HEK293 (cell line): ENCODE measurements around the gene PRKD3.

ENCODE experiments used
- CTCF ChIA-PET: fragments of 350-600 bp; formaldehyde crosslinking; extraction: SDS; loops from one replicate; lab custom pipeline; 2021; ENCODE audit warnings: antibody characterized with exemption; lab: Yijun Ruan, JAX
- POLR2A ChIA-PET: fragments of 300-600 bp; formaldehyde crosslinking; extraction: SDS; loops from one replicate; lab custom pipeline; 2020; ENCODE audit warnings: antibody characterized with exemption, inconsistent platforms; lab: Yijun Ruan, JAX
- H3K27ac ChIP-seq: fragments of 200-500 bp; sonication (Bioruptor generic); 2 replicates; pipeline ENCODE4 v1.5.1; 2014; ENCODE audit warnings: low read depth, low read length, control low read depth, inconsistent platforms; ENCODE audit errors: extremely low read depth
- H3K36me3 ChIP-seq, 2 experiments: fragments of 200-500 bp in 1 of 2; sonication (Bioruptor generic) in 1 of 2; 1 replicate in 1 of 2; 2 replicates in 1 of 2; pipeline ENCODE4 v1.5.1; 2014 to 2017; ENCODE audit warnings: inconsistent platforms in 2 of 2, low read length in 2 of 2; ENCODE audit not compliant: control insufficient read depth in 2 of 2, insufficient read depth in 1 of 2
- H3K4me1 ChIP-seq: fragments of 200-500 bp; sonication (Bioruptor generic); 2 replicates; pipeline ENCODE4 v1.5.1; 2014; ENCODE audit warnings: mild to moderate bottlenecking, low read length, inconsistent platforms; ENCODE audit not compliant: control insufficient read depth, insufficient read depth
- H3K4me3 ChIP-seq: 2 replicates; pipeline ENCODE4 v1.5.1; 2011; ENCODE audit warnings: low read depth, mild to moderate bottlenecking, control low read depth, low read length, moderate library complexity
- H3K9me3 ChIP-seq: fragments of 200-500 bp; sonication (Bioruptor generic); 2 replicates; pipeline ENCODE4 v1.5.1; 2014; ENCODE audit warnings: low read depth, low read length, inconsistent platforms; ENCODE audit not compliant: control insufficient read depth, insufficient read depth
- CTCF ChIP-seq: fragments of 450-650 bp; formaldehyde crosslinking; IDR thresholded peaks from 2 replicates; pipeline ENCODE4 v1.5.1; 2016; ENCODE audit warnings: missing biosample characterization, missing genetic modification characterization
- HOXA7 ChIP-seq: sonication (generic); formaldehyde crosslinking; IDR thresholded peaks from 2 replicates; pipeline ENCODE4 v1.8.1; 2022; ENCODE audit warnings: missing genetic modification reagents, borderline replicate concordance
- INSM2 ChIP-seq: fragments of 450-650 bp; formaldehyde crosslinking; IDR thresholded peaks from 2 replicates; pipeline ENCODE4 v1.5.1; 2016; ENCODE audit warnings: missing biosample characterization, missing genetic modification characterization
- MYNN ChIP-seq: fragments of 450-650 bp; formaldehyde crosslinking; IDR thresholded peaks from 2 replicates; pipeline ENCODE4 v1.5.1; 2016; ENCODE audit warnings: missing biosample characterization, missing genetic modification characterization, borderline replicate concordance
- OVOL3 ChIP-seq: fragments of 450-650 bp; formaldehyde crosslinking; IDR thresholded peaks from 2 replicates; pipeline ENCODE4 v1.5.1; 2016; ENCODE audit warnings: missing biosample characterization, missing genetic modification characterization
- RBAK ChIP-seq: fragments of 450-650 bp; formaldehyde crosslinking; IDR thresholded peaks from 2 replicates; pipeline ENCODE4 v1.5.1; 2016; ENCODE audit warnings: missing biosample characterization, missing genetic modification characterization
- REST ChIP-seq: fragments of 450-650 bp; formaldehyde crosslinking; IDR thresholded peaks from 2 replicates; pipeline ENCODE4 v1.5.1; 2016; ENCODE audit warnings: missing biosample characterization, missing genetic modification characterization
- SCRT1 ChIP-seq: fragments of 450-650 bp; formaldehyde crosslinking; IDR thresholded peaks from 2 replicates; pipeline ENCODE4 v1.5.1; 2016; ENCODE audit warnings: missing biosample characterization, missing genetic modification characterization, borderline replicate concordance
- TCF7L2 ChIP-seq: IDR thresholded peaks from 2 replicates; pipeline ENCODE4 v1.6.1; 2011; ENCODE audit warnings: low read depth, mild to moderate bottlenecking, inconsistent platforms, low read length, moderate library complexity, borderline replicate concordance
- YY2 ChIP-seq: fragments of 450-650 bp; formaldehyde crosslinking; IDR thresholded peaks from 2 replicates; pipeline ENCODE4 v1.5.1; 2016; ENCODE audit warnings: missing biosample characterization, missing genetic modification characterization
- ZNF138 ChIP-seq: fragments of 450-650 bp; formaldehyde crosslinking; IDR thresholded peaks from 2 replicates; pipeline ENCODE4 v1.5.1; 2016; ENCODE audit warnings: missing biosample characterization, missing genetic modification characterization, borderline replicate concordance
- ZNF140 ChIP-seq: fragments of 450-650 bp; formaldehyde crosslinking; IDR thresholded peaks from 2 replicates; pipeline ENCODE4 v1.5.1; 2016; ENCODE audit warnings: missing biosample characterization, missing genetic modification characterization
- ZNF148 ChIP-seq: fragments of 450-650 bp; formaldehyde crosslinking; IDR thresholded peaks from 2 replicates; pipeline ENCODE4 v1.5.0; 2017; ENCODE audit warnings: missing biosample characterization, missing genetic modification characterization, borderline replicate concordance
- ZNF335 ChIP-seq: fragments of 450-650 bp; formaldehyde crosslinking; conservative IDR thresholded peaks from 2 replicates; pipeline ENCODE4 v1.5.1; 2016; ENCODE audit warnings: missing biosample characterization, missing genetic modification characterization
- ZNF518A ChIP-seq: fragments of 450-650 bp; formaldehyde crosslinking; conservative IDR thresholded peaks from 2 replicates; pipeline ENCODE4 v1.5.1; 2016; ENCODE audit warnings: low read depth, missing biosample characterization, missing genetic modification characterization
- ZNF571 ChIP-seq: fragments of 450-650 bp; formaldehyde crosslinking; IDR thresholded peaks from 2 replicates; pipeline ENCODE4 v1.5.0; 2017; ENCODE audit warnings: missing biosample characterization, missing genetic modification characterization
- ZXDB ChIP-seq: fragments of 450-650 bp; formaldehyde crosslinking; IDR thresholded peaks from 2 replicates; pipeline ENCODE4 v1.5.1; 2016; ENCODE audit warnings: missing biosample characterization, missing genetic modification characterization

Gene PRKD3

GRCh38 chr2:37372000-37372399 is 47.4 kb upstream of the PRKD3 start:
- H3K9me3 ChIP-seq: no peaks in the 10 kb centered on the region
- H3K27ac ChIP-seq: no peak overlapping the region
- H3K36me3 ChIP-seq: peaks cover 4 to 6% of the 10 kb centered on the region in 2 experiments; a peak in 2 of 3 replicates
- H3K4me1 ChIP-seq: peaks cover 6% of the 10 kb centered on the region
- CTCF ChIA-PET: no interaction called here
- POLR2A ChIA-PET: no interaction called here
- TF ChIP-seq RBAK (tag by site-specific recombination) (no peak), TCF7L2 (no peak), OVOL3 (tag by site-specific recombination) (no peak), CTCF (tag by site-specific recombination) (no peak), ZXDB (tag by site-specific recombination) (no peak), ZNF571 (no peak), ZNF335 (tag by site-specific recombination) (no peak), YY2 (tag by site-specific recombination) (no peak), REST (tag by site-specific recombination) (no peak)
- no peak overlapping the region for H3K4me3 ChIP-seq

GRCh38 chr2:37370666-37371065 is 46.0 kb upstream of the PRKD3 start:
- H3K27ac ChIP-seq: no peak overlapping the region
- CTCF ChIA-PET: no interaction called here
- TF ChIP-seq ZNF518A: no peak
- TF ChIP-seq ZNF140: no peak
- TF ChIP-seq SCRT1: no peak
- no peak for TF ChIP-seq MYNN (tag by site-specific recombination)
- TF ChIP-seq ZNF148 (tag by site-specific recombination): no peak
- TF ChIP-seq ZNF138: no peak
- TF ChIP-seq INSM2 (tag by site-specific recombination): no peak
- no peak for TF ChIP-seq HOXA7 (CRISPR knock-in tag)

More at GRCh38 chr2:37370666-37371065, 46.0 kb upstream of the PRKD3 start:
- Histone ChIP-seq H3K36me3 (peaks cover 4 to 6% of the 10 kb centered on the region in 2 experiments; a peak in 2 of 3 replicates), H3K4me1 (no peaks in the 10 kb centered on the region; the same call in 1 of the 2 replicates), H3K4me3 (no peak overlapping the region), H3K9me3 (no peaks in the 10 kb centered on the region)
- POLR2A ChIA-PET: interaction anchor here (0.7 kb wide), 1 partner anchor 16 kb away, joined by 7 read pairs; no protein-coding TSS in a partner anchor
